Activated B cell treated with CpG ODN at 0.5 μM for 24 hours (primary cell): ENCODE data around the gene PLEKHG1. TPM values are rescaled to one million over a fixed set of nuclear protein-coding genes. Genes with fewer than 3 reads are reported as not detected.

Experiments
- ATAC-seq: fragments of 200-7000 bp; cut with Tn5 transposase; one replicate; pipeline ENCODE4 v1.10.0; 2021; ENCODE audit warnings: low read depth, mild to moderate bottlenecking, moderate library complexity
- CTCF ChIA-PET: fragments of 350-600 bp; sonication (Branson Sonifier 250); formaldehyde crosslinking; loops from one replicate; lab custom pipeline; 2021; ENCODE audit warnings: antibody characterized with exemption; lab: Charles Lee
- POLR2A ChIA-PET: fragments of 350-600 bp; sonication (Branson Sonifier 250); formaldehyde crosslinking; loops from one replicate; lab custom pipeline; 2021; ENCODE audit warnings: antibody characterized with exemption; lab: Charles Lee
- DNase-seq: peaks from one replicate; pipeline ENCODE4 v3.0.0; 2022
- H3K27ac Mint-ChIP-seq: one replicate; pipeline ENCODE4 v1.8.0; 2020; ENCODE audit warnings: mixed read lengths
- H3K27me3 Mint-ChIP-seq: one replicate; pipeline ENCODE4 v1.8.0; 2021; ENCODE audit warnings: mixed read lengths
- H3K36me3 Mint-ChIP-seq: one replicate; pipeline ENCODE4 v1.8.0; 2021; ENCODE audit warnings: low read depth, mixed read lengths
- H3K4me1 Mint-ChIP-seq: one replicate; pipeline ENCODE4 v1.8.0; 2021; ENCODE audit warnings: mixed read lengths
- H3K4me3 Mint-ChIP-seq: one replicate; pipeline ENCODE4 v1.8.0; 2020; ENCODE audit warnings: mild to moderate bottlenecking, mixed read lengths
- H3K9me3 Mint-ChIP-seq: one replicate; pipeline ENCODE4 v1.8.0; 2020; ENCODE audit warnings: mixed read lengths
- intact Hi-C: fragments of 100-400 bp; cut with micrococcal nuclease; formaldehyde crosslinking; loops from one replicate; pipeline ENCODE4 v1.15.1; 2024
- total RNA-seq: library from RNA; stranded (reverse); gene quantifications from 2 replicates; pipeline ENCODE4 v1.2.3, GENCODE V29; 2022
- TF ChIP-seq, protein P1 (sequence below): fragments of 200-600 bp; IDR thresholded peaks from one replicate; pipeline ENCODE4 v1.8.0; 2022; ENCODE audit warnings: antibody characterized with exemption, mild to moderate bottlenecking

The PLEKHG1 gene
- total RNA-seq, 1 donor from 2014 or later: 219 TPM

DNA sequence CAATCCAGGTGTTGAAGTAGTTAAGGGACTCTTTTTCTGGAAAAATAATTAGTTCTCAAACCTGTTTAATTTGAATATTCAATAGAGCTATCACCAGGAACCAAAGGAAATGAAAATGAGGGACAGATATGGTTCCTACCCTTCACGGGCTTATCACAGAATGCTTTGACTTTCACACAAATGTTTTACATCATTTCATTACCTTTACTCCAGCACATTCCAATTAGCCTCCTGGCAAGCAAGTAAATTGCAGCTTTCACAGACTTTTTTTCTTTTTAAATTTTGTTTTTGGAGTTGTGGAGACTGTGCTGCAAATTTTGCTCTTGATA is 35.2 kb downstream of the PLEKHG1 start:
- intact Hi-C loops: loop anchor here (1.0 to 10.0 kb wide), 3 partner anchors 35 to 630 kb away; partner anchors contain the start of gene MTHFD1L
- Mint-ChIP-seq H3K27me3 (no peaks in the 10 kb centered on the region), H3K9me3 (no peaks in the 10 kb centered on the region), H3K4me3 (peak overlapping the region; percentile 99), H3K27ac (peak overlapping the region; percentile 97), H3K4me1 (peaks cover 94% of the 10 kb centered on the region), H3K36me3 (peaks cover 38% of the 10 kb centered on the region)
- TF ChIP-seq, protein P1, sequence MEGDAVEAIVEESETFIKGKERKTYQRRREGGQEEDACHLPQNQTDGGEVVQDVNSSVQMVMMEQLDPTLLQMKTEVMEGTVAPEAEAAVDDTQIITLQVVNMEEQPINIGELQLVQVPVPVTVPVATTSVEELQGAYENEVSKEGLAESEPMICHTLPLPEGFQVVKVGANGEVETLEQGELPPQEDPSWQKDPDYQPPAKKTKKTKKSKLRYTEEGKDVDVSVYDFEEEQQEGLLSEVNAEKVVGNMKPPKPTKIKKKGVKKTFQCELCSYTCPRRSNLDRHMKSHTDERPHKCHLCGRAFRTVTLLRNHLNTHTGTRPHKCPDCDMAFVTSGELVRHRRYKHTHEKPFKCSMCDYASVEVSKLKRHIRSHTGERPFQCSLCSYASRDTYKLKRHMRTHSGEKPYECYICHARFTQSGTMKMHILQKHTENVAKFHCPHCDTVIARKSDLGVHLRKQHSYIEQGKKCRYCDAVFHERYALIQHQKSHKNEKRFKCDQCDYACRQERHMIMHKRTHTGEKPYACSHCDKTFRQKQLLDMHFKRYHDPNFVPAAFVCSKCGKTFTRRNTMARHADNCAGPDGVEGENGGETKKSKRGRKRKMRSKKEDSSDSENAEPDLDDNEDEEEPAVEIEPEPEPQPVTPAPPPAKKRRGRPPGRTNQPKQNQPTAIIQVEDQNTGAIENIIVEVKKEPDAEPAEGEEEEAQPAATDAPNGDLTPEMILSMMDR: no peak
- DNase-seq: no peak
- CTCF ChIA-PET: interaction anchor here (1.1 to 5.9 kb wide), 4 partner anchors 12 to 217 kb away, joined by 3 to 50 read pairs (median 8); partner anchors contain the start of gene PLEKHG1
- POLR2A ChIA-PET: interaction anchor here (0.6 to 14.1 kb wide), 10 partner anchors 8 to 217 kb away, joined by 3 to 537 read pairs (median 9); partner anchors contain the start of gene PLEKHG1
- no peak for ATAC-seq

DNA sequence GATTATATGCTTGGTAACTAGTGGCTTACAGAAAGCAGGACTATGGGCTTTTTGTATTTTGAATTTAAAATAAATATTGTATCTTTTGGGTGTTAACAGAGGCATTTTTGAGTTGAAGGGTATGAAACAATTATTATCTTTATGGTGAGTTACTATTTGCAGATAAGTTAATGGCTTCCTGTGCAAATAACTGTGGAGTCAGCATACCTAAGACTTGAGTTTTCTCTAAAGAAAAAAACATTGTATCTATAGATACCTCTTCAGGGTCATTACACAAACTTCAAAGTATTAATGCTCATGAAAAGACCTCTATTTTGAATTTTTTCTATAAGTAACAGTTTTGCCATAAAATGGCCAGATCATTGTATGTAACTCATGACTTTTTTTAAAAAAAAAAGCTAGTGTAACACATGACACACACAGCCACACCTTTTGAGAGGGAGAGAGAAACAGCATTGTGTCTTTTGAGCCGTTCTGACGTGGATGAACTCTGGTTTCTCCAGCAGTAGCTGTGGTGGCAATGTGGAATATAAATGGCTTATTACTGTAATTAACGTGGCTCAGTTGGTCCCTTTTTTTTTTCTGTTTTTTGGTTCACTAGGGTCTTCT is 36.3 kb downstream of the PLEKHG1 start:
- Mint-ChIP-seq H3K27ac (peak overlapping the region; percentile 97), H3K27me3 (no peaks in the 10 kb centered on the region), H3K4me1 (peaks cover 94% of the 10 kb centered on the region), H3K4me3 (peak overlapping the region; percentile 99), H3K36me3 (peaks cover 48% of the 10 kb centered on the region), H3K9me3 (no peaks in the 10 kb centered on the region)
- intact Hi-C loops: loop anchor here (2.0 to 10.0 kb wide), 2 partner anchors 13 to 631 kb away; no protein-coding TSS in a partner anchor
- POLR2A ChIA-PET: interaction anchor here (0.7 to 14.1 kb wide), 13 partner anchors 17 to 218 kb away, joined by 3 to 537 read pairs (median 4); partner anchors contain the start of gene PLEKHG1
- ATAC-seq (no peak), DNase-seq (no peak)
- TF ChIP-seq, protein P1: no peak
- CTCF ChIA-PET: interaction anchor here (1.1 to 2.2 kb wide), 3 partner anchors 13 to 218 kb away, joined by 3 to 10 read pairs (median 9); partner anchors contain the start of gene PLEKHG1

DNA sequence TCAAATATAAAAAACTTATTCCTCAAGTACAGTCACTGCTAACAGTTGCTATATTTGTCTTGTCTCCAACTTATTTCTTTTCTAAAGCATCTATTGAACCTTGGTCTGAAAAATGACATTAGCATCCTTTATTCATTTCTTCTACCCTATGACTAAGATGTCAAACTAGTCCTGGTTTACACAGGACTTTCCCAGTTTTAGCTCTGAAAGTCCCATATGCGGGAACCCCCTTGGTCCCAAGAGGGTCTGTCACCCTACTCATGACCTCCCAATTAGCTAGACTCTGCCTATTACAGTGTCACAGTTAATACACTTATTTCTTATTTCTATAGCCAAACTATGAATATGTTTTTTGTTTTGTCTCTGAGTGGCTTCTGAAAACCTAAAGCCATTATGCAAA is 37.1 kb downstream of the PLEKHG1 start:
- H3K4me1 Mint-ChIP-seq: peaks cover 92% of the 10 kb centered on the region
- ChIA-PET POLR2A (interaction anchor here (0.9 to 14.1 kb wide), 14 partner anchors 10 to 219 kb away, joined by 3 to 537 read pairs (median 4); partner anchors contain the start of gene PLEKHG1), CTCF (interaction anchor here (1.7 to 2.4 kb wide), 3 partner anchors 37 to 219 kb away, joined by 9 to 10 read pairs (median 9); partner anchors contain the start of gene PLEKHG1)
- H3K9me3 Mint-ChIP-seq: no peaks in the 10 kb centered on the region
- peak; percentile 54 for ATAC-seq
- peak overlapping the region; percentile 99 for H3K4me3 Mint-ChIP-seq
- intact Hi-C loops: loop anchor here (2.0 to 10.0 kb wide), 2 partner anchors 14 to 632 kb away; no protein-coding TSS in a partner anchor
- H3K27ac Mint-ChIP-seq: peak overlapping the region; percentile 97
- H3K27me3 Mint-ChIP-seq: no peaks in the 10 kb centered on the region
- DNase-seq: no peak
- peaks cover 51% of the 10 kb centered on the region for H3K36me3 Mint-ChIP-seq
- TF ChIP-seq, protein P1: no peak

DNA sequence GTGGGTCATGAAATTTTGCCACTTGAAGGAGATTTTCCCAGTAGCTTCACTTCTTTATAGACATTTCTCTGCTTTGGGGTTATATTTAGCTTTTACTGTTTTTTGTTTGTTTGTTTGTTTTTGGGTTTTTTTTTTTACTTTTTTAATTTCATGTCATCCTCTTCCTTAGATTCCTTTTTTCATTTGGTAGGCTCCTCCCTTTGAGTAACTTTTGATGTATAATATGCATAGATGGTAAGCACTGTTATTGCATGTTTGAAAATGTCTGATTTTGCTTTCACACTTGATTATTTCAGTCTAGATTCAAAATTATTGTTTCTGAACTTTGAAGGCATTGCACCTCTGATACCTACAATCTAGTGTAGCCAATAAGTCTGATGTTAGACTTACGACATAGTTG is 37.6 kb downstream of the PLEKHG1 start:
- H3K36me3 Mint-ChIP-seq: peaks cover 51% of the 10 kb centered on the region
- no peak for ATAC-seq
- CTCF ChIA-PET: interaction anchor here (0.6 to 2.4 kb wide), 4 partner anchors 29 to 219 kb away, joined by 3 to 9 read pairs (median 7); partner anchors contain the start of gene PLEKHG1
- POLR2A ChIA-PET: interaction anchor here (0.9 to 14.1 kb wide), 13 partner anchors 10 to 219 kb away, joined by 3 to 537 read pairs (median 4); partner anchors contain the start of gene PLEKHG1
- TF ChIP-seq, protein P1: no peak
- peak overlapping the region; percentile 97 for H3K27ac Mint-ChIP-seq
- H3K4me1 Mint-ChIP-seq: peaks cover 92% of the 10 kb centered on the region
- DNase-seq: no peak
- intact Hi-C loops: loop anchor here (2.0 to 10.0 kb wide), 2 partner anchors 14 to 632 kb away; no protein-coding TSS in a partner anchor
- H3K4me3 Mint-ChIP-seq: peak overlapping the region; percentile 99
- no peaks in the 10 kb centered on the region for H3K9me3 Mint-ChIP-seq
- no peaks in the 10 kb centered on the region for H3K27me3 Mint-ChIP-seq
